ENCODE data around the gene TRMT61A. TPM values are rescaled to one million over a fixed set of nuclear protein-coding genes. Genes with fewer than 3 reads are reported as not detected.
A peak's percentile ranks its signal among the peaks of the same experiment; 100 is the strongest.

TRMT61A gene
- 15.8 and 18.1 TPM in 2 replicates for polyA plus RNA-seq (2012; rRNA removed)
- 6.9 and 12.1 TPM in 2 replicates for polyA plus RNA-seq (2012; cell fraction: cytosol; rRNA removed)
- 32.9 and 37.6 TPM in 2 replicates for polyA plus RNA-seq (2012; cell fraction: nucleus; rRNA removed)

- TF ChIP-seq USF1 (IDR thresholded peaks at IDR 0.05; ENCODE audit: borderline replicate concordance, low read depth) (peak; percentile 66; the same call in 1 of the 2 replicates), SIN3A (IDR thresholded peaks at IDR 0.05; ENCODE audit: borderline replicate concordance, low read depth, low read length) (peak; percentile 93), CHD2 (IDR thresholded peaks at IDR 0.05; ENCODE audit: low read length, partially characterized antibody) (peak; percentile 40), POLR2AphosphoS5 (IDR thresholded peaks at IDR 0.05; ENCODE audit: low read depth, low read length) (peak; percentile 38; the same call in 1 of the 2 replicates), ELF1 (IDR thresholded peaks at IDR 0.05) (peak; percentile 76), TCF12 (IDR thresholded peaks at IDR 0.05) (no peak), REST (IDR thresholded peaks at IDR 0.05; ENCODE audit: low read depth, low read length) (no peak), MXI1 (IDR thresholded peaks at IDR 0.05; ENCODE audit: low read depth, low read length) (peak; percentile 99), FOXJ3 (CRISPR knock-in tag; IDR thresholded peaks at IDR 0.05) (no peak), GABPA (IDR thresholded peaks at IDR 0.05; ENCODE audit: low read depth) (peak; percentile 66)
- TF ChIP-seq, protein P1, sequence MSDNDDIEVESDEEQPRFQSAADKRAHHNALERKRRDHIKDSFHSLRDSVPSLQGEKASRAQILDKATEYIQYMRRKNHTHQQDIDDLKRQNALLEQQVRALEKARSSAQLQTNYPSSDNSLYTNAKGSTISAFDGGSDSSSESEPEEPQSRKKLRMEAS (IDR thresholded peaks at IDR 0.05; ENCODE audit: low read depth) = peak; percentile 97
- Histone ChIP-seq H3K4me3 (ENCODE audit: low read depth in 2 of 2, low read length in 1 of 2) (peak within 1 kb of the TSS; percentile 94 to 99), H3K27ac (ENCODE audit: low read depth in 2 of 2, low read length in 1 of 2) (peak within 1 kb of the TSS; percentile 67 to 80), H2AFZ (ENCODE audit: low read depth) (peak within 1 kb of the TSS; percentile 81), H3K4me2 (peak within 1 kb of the TSS; percentile 99), H3F3A (replicated peaks; ENCODE audit: insufficient read depth) (peaks cover 3% of the 10 kb centered on the region), H3K27me3 (ENCODE audit: insufficient read depth) (no peaks in the 10 kb centered on the region), H3K4me1 (ENCODE audit: control insufficient read depth in 1 of 2, insufficient read depth in 2 of 2, low read depth in 1 of 2, low read length in 1 of 2) (peaks cover 9 to 25% of the 10 kb centered on the region in 2 experiments; a peak in 1 of 4 replicates), H3K9ac (peak within 1 kb of the TSS; percentile 89), H3K9me3 (no peaks in the 10 kb centered on the region), H3K36me3 (replicated peaks in 1 of 2; ENCODE audit: control insufficient read depth in 1 of 2, insufficient read depth in 2 of 2, low read length in 1 of 2) (peaks cover 0 to 22% of the 10 kb centered on the region in 2 experiments), H4K20me1 (ENCODE audit: insufficient read depth) (peaks cover 9% of the 10 kb centered on the region; the same call in 1 of the 2 replicates), H3K9me2 (no peaks in the 10 kb centered on the region), H3K79me2 (ENCODE audit: insufficient read depth) (peaks cover 36% of the 10 kb centered on the region)
- ChIA-PET POLR2A (interaction anchor here (0.6 to 1.6 kb wide), 2 partner anchors 15 to 28 kb away, joined by 3 to 6 read pairs; no protein-coding TSS in a partner anchor), CTCF (interaction anchor here (0.7 to 8.5 kb wide), 6 partner anchors 10 to 28 kb away, joined by 3 to 52 read pairs (median 6); no protein-coding TSS in a partner anchor)
- 7% methylated on average over 36 of the region's 70 CpGs for WGBS (ENCODE audit: low lambda C conversion rate)
- DNase-seq = peak; percentile 99
Observed at GRCh38 chr14:103528587-103529382, at the start of gene TRMT61A. Gene TRMT61A, plus strand, starts transcription at chr14:103529196. Its CDS starts 783 bp downstream, at chr14:103529979.

Measured in SK-N-SH (cell line).